ENCODE measurements around the gene LUZP2.

The LUZP2 gene

GRCh38 chr11:24944891-24945290, 448.0 kb downstream of the LUZP2 start:
- TF ChIP-seq GATA2 (IDR thresholded peaks at IDR 0.05; ENCODE audit: low read depth, low read length) (no peak), GATA3 (IDR thresholded peaks at IDR 0.05; ENCODE audit: low read depth, low read length) (no peak)

- TF ChIP-seq GATA2 (IDR thresholded peaks at IDR 0.05; ENCODE audit: low read depth, low read length) (no peak), GATA3 (IDR thresholded peaks at IDR 0.05; ENCODE audit: low read depth, low read length) (no peak)
These were observed 452.6 kb downstream of the LUZP2 start for GRCh38 chr11:24949406-24949805.

- TF ChIP-seq GATA2 (IDR thresholded peaks at IDR 0.05; ENCODE audit: low read depth, low read length), result no peak
- TF ChIP-seq GATA3 (IDR thresholded peaks at IDR 0.05; ENCODE audit: low read depth, low read length), result no peak
These were observed 467.0 kb downstream of the LUZP2 start for GRCh38 chr11:24963852-24964251.

- TF ChIP-seq GATA3 (IDR thresholded peaks at IDR 0.05; ENCODE audit: low read depth, low read length) (no peak), GATA2 (IDR thresholded peaks at IDR 0.05; ENCODE audit: low read depth, low read length) (no peak)
These were observed 468.9 kb downstream of the LUZP2 start for GRCh38 chr11:24965748-24966147.

GRCh38 chr11:25037431-25037830, 540.6 kb downstream of the LUZP2 start:
- TF ChIP-seq GATA2 (IDR thresholded peaks at IDR 0.05; ENCODE audit: low read depth, low read length) (no peak), GATA3 (IDR thresholded peaks at IDR 0.05; ENCODE audit: low read depth, low read length) (no peak)

- no peak for TF ChIP-seq GATA3 (IDR thresholded peaks at IDR 0.05; ENCODE audit: low read depth, low read length)
- TF ChIP-seq GATA2 (IDR thresholded peaks at IDR 0.05; ENCODE audit: low read depth, low read length), result no peak
These were observed 541.3 kb downstream of the LUZP2 start for GRCh38 chr11:25038131-25038530.

GRCh38 chr11:25039165-25039564, 542.3 kb downstream of the LUZP2 start:
- TF ChIP-seq GATA3 (IDR thresholded peaks at IDR 0.05; ENCODE audit: low read depth, low read length), result no peak
- TF ChIP-seq GATA2 (IDR thresholded peaks at IDR 0.05; ENCODE audit: low read depth, low read length), result no peak

GRCh38 chr11:25048632-25049031, 551.8 kb downstream of the LUZP2 start:
- TF ChIP-seq GATA2 (IDR thresholded peaks at IDR 0.05; ENCODE audit: low read depth, low read length), result no peak
- TF ChIP-seq GATA3 (IDR thresholded peaks at IDR 0.05; ENCODE audit: low read depth, low read length), result no peak

- no peak for TF ChIP-seq GATA3 (IDR thresholded peaks at IDR 0.05; ENCODE audit: low read depth, low read length)
- TF ChIP-seq GATA2 (IDR thresholded peaks at IDR 0.05; ENCODE audit: low read depth, low read length), result no peak
These were observed 556.0 kb downstream of the LUZP2 start for GRCh38 chr11:25052844-25053243.

GRCh38 chr11:25057861-25058260, 561.0 kb downstream of the LUZP2 start:
- TF ChIP-seq GATA2 (IDR thresholded peaks at IDR 0.05; ENCODE audit: low read depth, low read length) (no peak), GATA3 (IDR thresholded peaks at IDR 0.05; ENCODE audit: low read depth, low read length) (no peak)

GRCh38 chr11:25065746-25066145, 568.9 kb downstream of the LUZP2 start:
- TF ChIP-seq GATA3 (IDR thresholded peaks at IDR 0.05; ENCODE audit: low read depth, low read length), result no peak
- TF ChIP-seq GATA2 (IDR thresholded peaks at IDR 0.05; ENCODE audit: low read depth, low read length), result no peak

- TF ChIP-seq GATA3 (IDR thresholded peaks at IDR 0.05; ENCODE audit: low read depth, low read length) (no peak), GATA2 (IDR thresholded peaks at IDR 0.05; ENCODE audit: low read depth, low read length) (no peak)
These were observed 569.9 kb downstream of the LUZP2 start for GRCh38 chr11:25066706-25067105.

- TF ChIP-seq GATA2 (IDR thresholded peaks at IDR 0.05; ENCODE audit: low read depth, low read length) (no peak), GATA3 (IDR thresholded peaks at IDR 0.05; ENCODE audit: low read depth, low read length) (no peak)
These were observed 571.6 kb downstream of the LUZP2 start for GRCh38 chr11:25068451-25068850.

- no peak for TF ChIP-seq GATA3 (IDR thresholded peaks at IDR 0.05; ENCODE audit: low read depth, low read length)
- TF ChIP-seq GATA2 (IDR thresholded peaks at IDR 0.05; ENCODE audit: low read depth, low read length), result no peak
These were observed 597.4 kb downstream of the LUZP2 start for GRCh38 chr11:25094085-25094802.

- no peak for TF ChIP-seq GATA3 (IDR thresholded peaks at IDR 0.05; ENCODE audit: low read depth, low read length)
- TF ChIP-seq GATA2 (IDR thresholded peaks at IDR 0.05; ENCODE audit: low read depth, low read length), result no peak
These were observed 622.6 kb downstream of the LUZP2 start for GRCh38 chr11:25119416-25119815.
